HG03457 (cell line): ENCODE results near the gene HBM.
"Not testable (repeated sequence)": the region's sequence is repeated elsewhere in the genome, so short reads cannot be mapped to it uniquely, and the experiment has no call there.

Experiments
- ATAC-seq: cut with Tn5 transposase; IDR thresholded peaks from one replicate; pipeline ENCODE4 v1.9.1; 2021; ENCODE audit warnings: moderate number of reproducible peaks; ENCODE audit not compliant: unreplicated experiment

HBM gene

DNA sequence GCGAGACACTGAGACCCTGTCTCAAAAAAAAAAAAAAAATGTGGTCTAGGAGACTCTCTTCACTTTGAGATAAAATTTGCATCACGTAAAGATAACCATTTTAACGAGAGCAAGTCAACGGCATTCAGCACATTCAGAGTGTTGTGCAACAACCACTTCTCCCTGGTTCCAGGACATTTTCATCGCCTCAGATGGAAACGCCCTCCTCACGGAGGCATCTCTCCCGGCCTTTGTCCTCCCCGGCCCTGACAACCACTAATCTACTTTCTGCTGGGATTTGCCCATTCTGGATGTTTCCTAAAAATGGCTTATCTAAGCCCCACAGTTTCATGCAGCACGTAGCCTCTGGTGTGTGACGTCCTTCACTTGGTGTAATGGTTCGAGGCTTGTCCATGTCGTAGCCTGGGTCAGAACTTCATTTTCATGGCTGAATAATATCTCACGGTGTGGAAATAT is 21.0 kb upstream of the HBM start:
- ATAC-seq, result no peak

DNA sequence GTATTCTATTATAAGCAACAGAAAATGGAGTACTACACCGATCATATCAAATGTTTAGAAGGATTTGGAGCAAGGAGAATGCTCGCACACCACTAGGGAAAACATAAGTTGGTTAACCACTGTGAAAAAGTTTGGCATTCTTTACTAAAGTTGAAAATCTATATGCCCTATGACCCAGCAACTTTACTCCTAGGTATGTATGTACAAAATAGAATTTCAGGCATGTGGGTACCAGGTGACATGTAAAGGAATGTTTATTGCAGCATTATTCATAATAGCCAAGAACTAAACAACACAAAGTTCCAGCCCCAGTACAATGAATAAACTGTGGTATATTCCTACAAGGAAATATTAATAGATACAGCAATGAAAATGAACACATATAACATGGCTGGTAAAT is 19.1 kb upstream of the HBM start:
- no peak for ATAC-seq

DNA sequence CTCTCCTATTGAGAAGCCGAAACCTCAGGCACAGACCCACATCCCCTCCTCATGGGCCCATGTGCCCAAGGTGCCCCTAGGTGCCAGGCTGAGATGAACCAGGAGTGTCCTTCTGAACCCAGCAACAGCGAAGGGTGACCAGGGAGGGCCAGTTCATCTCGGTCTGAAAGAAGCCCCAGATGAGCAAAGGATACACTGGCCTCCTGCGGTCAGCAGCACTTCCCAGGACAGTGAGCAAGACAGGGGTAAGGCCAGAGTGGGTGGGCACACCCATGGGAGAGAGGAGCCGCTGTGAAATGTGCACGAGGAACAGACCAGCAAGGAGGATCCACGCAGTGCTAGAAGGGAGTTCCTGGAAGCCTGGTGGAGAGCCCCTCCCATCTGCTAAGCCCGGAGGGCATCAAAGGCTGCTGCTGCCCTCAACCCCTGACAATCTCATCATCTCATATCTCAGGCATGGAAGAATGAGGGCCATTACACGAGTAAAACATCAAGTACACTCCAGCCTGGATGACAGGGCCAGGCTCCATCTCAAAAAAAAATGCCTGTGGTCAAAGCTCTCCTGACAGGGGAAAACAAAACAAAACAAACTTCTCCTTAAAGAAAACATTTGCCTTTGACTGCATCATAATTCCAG is 16.6 kb upstream of the HBM start:
- ATAC-seq, result no peak

DNA sequence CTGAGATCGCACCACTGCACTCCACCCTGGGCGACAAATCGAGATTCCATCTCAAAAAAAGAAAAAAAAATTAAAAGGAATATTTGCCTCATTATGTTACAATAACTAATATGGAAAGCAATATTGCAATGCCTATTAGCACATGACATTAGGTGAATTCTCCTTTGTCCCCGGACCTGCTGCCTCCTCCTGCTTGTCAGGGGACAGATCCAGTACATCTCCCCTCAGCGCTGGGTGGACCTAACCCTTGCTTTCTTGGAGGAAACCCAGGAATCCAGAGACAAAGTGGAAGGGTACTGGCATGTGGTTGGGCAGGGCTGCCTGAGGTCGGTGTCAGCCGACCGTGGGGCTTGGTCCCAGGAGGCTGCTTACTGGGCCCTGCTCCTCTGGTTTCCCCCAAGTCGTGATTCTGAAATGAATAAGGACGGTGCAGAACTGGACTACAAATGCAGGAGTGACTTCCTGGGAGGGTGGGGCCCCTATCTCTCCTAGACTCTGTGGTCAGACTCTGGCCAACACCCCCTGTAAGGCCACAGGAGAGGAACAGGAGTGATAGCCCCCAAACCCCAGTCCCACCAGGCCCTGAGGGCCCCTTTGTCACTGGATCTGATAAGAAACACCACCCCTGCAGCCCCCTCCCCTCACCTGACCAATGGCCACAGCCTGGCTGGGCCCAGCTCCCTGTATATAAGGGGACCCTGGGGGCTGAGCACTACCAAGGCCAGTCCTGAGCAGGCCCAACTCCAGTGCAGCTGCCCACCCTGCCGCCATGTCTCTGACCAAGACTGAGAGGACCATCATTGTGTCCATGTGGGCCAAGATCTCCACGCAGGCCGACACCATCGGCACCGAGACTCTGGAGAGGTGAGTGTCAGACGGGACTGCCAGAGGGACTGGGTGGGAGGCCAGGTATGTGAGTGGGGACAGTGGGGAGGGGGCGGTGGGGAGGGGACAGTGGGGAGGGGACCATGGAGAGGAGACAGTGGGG is 13.3 kb upstream of the HBM start, which contains the start of gene HBZ:
Gene HBZ, plus strand, starts transcription at position 504 of the 988 bp plus-strand sequence. Its CDS starts 266 bp downstream, at position 770.
- no peak for ATAC-seq

DNA sequence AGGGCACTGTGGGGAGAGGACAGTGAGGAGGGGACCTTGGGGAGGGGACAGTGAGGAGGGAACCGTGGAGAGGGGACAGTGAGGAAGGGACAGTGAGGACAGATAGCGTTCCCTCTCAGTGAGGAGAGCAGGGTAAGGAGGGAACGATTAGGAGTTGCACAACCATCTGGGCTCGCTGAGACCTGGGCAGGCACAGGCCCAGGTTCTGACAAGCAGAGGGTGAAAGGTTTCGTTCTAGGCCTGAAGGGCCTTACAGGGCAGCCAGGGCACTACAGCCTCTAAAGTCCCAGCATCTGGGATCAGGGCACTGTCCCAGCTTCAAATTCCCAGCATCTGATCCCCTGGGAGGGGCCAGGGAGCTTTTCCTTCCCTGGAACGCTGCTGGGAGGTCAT is 12.7 kb upstream of the HBM start:
- not testable (repeated sequence) for ATAC-seq

DNA sequence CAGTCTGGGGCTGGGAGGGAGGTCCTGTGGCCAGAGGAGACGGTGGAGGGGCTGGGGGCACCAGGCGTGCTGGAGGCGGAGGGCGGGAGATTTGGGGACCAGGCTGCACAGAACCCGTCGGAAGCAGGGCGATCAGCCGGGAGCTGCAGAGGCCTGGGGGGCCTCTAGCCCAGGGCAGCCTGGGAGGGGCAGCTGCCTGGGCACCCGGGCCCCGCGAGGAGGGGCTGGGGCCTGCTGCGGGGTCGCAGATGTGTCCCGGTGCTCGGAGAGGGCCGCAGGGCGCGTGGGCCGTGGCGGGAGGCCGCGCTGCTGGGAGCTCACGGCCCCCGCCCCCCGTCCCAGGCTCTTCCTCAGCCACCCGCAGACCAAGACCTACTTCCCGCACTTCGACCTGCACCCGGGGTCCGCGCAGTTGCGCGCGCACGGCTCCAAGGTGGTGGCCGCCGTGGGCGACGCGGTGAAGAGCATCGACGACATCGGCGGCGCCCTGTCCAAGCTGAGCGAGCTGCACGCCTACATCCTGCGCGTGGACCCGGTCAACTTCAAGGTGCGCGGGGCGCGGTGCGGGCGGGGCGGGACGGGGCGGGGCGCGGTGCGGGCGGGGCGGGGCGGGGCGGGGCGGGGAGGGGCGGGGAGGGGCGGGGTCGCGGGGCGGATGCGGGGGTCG is 12.1 kb upstream of the HBM start:
- not testable (repeated sequence) for ATAC-seq

DNA sequence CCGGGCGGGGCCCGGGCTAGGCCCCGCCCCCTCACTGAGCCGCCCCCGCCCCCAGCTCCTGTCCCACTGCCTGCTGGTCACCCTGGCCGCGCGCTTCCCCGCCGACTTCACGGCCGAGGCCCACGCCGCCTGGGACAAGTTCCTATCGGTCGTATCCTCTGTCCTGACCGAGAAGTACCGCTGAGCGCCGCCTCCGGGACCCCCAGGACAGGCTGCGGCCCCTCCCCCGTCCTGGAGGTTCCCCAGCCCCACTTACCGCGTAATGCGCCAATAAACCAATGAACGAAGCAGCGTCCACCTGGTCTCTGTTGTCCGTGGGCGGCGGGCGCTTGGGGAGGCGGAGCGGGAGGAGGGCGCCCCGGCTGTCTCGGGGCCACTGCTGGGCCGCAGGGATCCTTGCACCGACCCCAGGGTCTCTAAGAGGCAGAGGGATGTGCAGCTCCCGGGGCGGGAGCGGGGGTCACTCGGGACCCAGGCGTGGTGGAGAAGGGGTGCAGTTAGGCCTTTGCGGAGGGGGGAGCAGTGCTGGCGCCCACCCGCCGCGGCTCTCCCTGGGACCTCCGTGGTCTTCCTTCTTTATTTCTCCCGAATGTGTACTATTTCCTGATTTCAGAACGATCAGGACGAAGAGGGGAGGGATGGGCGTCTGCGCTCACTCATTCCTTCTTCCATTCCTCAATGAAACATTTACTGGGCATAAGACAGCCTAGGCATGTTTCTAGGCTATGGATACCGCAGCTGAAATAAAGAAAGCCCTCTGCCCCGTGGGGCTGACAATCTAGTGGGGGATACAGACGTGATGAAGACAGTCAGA is 11.4 kb upstream of the HBM start:
- no peak for ATAC-seq

DNA sequence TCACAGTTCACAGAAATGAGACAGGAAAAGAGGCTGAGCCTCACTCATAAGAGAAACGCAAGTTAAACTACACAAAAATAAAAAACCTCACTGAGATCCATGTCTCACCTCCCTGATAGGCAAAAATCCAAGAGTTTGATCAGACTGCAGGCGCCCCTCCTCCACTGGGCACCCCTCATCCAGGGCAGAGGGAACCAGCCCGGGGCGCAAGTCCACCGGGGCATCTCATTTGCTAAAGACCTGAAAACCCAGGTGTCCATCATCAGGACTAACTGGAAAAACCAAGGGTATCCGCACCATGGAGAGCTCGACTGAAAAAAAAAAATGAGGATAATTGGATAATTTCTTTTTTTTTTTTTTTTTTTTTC is 10.8 kb upstream of the HBM start:
- no peak for ATAC-seq

DNA sequence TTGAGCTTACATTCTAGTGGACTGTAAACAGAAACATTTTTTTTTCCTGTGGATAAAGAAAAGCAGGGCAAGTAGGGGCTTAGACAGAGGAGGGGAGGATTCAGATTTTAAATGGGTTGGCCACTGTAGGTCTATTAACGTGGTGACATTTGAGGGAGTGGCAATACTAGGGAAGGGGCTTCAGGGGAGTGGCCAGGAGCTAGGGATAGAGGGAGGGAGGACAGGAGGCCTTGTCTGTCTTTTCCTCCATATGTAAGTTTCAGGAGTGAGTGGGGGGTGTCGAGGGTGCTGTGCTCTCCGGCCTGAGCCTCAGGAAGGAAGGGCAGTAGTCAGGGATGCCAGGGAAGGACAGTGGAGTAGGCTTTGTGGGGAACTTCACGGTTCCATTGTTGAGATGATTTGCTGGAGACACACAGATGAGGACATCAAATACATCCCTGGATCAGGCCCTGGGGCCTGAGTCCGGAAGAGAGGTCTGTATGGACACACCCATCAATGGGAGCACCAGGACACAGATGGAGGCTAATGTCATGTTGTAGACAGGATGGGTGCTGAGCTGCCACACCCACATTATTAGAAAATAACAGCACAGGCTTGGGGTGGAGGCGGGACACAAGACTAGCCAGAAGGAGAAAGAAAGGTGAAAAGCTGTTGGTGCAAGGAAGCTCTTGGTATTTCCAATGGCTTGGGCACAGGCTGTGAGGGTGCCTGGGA is 6.5 kb upstream of the HBM start:
- ATAC-seq, result no peak

DNA sequence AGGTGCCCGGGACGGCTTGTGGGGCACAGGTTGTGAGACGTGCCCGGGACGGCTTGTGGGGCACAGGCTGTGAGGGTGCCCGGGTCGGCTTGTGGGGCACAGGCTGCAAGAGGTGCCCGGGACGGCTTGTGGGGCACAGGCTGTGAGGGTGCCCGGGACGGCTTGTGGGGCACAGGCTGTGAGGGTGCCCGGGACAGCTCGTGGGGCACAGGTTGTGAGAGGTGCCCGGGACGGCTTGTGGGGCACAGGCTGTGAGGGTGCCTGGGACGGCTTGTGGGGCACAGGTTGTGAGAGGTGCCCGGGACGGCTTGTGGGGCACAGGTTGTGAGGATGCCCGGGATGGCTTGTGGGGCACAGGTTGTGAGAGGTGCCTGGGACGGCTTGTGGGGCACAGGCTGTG is 5.5 kb upstream of the HBM start:
- ATAC-seq, result not testable (repeated sequence)

DNA sequence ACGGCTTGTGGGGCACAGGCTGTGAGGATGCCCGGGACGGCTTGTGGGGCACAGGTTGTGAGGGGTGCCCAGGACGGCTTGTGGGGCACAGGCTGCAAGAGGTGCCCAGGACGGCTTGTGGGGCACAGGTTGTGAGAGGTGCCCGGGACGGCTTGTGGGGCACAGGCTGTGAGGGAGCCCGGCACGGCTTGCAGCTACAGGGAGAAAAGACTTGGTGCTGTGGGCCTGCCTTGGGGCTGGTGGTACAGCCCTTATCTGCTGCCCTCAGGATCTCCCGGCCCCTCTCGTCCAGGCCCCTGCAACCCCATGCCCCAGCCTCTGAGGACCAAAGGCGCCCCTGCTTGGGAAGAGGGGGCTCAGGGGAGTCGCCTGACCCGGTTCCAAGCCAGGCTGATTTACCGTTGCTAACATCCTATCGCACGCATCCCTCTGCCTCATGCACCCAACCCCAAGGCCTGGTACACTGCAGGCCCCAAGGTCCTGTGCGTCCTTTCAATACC is 5.0 kb upstream of the HBM start:
- no peak for ATAC-seq

DNA sequence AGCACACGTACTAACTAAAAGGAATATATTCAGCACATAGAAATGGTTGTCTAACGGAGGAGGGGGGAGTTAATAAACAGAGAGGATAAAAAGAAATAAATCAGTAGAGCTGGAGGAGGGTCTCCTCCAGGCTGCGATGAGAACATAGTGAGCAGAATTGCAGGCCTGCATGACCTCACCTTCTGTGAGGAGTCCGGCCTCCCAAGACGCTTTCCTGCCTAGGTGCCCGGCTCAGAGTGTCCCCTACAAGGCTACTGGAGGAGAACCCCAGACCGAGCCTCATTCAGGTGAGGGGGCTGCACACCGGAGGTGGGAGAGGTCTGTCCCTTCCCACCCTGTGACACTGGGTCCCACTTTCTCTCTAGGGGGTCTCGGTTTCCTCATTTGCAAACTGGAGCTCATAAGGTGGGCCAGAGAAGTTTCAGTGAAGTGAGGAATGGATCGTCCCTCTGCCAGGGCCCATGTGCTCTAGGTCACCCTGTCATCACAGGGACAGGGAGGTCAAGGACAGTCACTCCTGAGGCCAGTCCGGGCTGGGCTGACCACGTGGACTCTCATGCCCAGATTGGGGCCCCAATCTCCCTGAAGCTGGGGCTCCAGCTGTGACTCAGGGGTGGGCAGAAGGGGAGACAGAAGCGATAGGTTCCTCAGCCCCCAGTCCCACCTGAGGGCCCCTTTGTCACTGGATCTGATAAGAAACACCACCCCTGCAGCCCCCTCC is 3.3 kb upstream of the HBM start:
- no peak for ATAC-seq

DNA sequence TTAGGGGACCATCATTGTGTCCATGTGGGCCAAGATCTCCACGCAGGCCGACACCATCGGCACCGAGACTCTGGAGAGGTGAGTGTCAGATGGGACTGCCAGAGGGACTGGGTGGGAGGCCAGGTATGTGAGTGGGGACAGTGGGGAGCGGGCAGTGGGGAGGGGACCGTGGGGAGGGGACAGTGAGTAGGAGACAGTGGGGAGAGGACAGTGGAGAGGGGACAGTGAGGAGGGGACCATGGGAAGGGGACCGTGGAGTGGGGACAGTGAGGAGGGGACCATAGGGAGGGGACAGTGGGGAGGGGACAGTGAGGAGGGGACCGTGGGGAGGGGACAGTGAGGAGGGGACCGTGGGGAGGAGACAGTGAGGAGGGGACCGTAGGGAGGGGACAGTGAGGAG is 2.6 kb upstream of the HBM start:
- not testable (repeated sequence) for ATAC-seq

DNA sequence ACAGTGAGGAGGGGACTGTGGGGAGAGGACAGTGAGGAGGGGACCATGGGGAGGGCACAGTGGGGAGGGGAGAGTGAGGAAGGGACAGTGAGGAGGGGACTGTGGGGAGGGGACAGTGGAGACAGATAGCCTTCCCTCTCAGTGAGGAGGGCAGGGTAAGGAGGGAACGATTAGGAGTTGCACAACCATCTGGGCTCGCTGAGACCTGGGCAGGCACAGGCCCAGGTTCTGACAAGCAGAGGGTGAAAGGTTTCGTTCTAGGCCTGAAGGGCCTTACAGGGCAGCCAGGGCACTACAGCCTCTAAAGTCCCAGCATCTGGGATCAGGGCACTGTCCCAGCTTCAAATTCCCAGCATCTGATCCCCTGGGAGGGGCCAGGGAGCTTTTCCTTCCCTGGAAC is 2.1 kb upstream of the HBM start:
- ATAC-seq, result not testable (repeated sequence)

DNA sequence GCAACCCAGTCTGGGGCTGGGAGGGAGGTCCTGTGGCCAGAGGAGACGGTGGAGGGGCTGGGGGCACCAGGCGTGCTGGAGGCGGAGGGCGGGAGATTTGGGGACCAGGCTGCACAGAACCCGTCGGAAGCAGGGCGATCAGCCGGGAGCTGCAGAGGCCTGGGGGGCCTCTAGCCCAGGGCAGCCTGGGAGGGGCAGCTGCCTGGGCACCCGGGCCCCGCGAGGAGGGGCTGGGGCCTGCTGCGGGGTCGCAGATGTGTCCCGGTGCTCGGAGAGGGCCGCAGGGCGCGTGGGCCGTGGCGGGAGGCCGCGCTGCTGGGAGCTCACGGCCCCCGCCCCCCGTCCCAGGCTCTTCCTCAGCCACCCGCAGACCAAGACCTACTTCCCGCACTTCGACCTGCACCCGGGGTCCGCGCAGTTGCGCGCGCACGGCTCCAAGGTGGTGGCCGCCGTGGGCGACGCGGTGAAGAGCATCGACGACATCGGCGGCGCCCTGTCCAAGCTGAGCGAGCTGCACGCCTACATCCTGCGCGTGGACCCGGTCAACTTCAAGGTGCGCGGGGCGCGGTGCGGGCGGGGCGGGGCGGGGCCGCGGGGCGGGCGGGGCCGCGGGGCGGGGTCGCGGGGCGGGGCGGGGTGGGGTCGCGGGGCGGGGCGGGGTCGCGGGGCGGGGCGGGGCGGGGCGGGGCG is 1.5 kb upstream of the HBM start:
- not testable (repeated sequence) for ATAC-seq

DNA sequence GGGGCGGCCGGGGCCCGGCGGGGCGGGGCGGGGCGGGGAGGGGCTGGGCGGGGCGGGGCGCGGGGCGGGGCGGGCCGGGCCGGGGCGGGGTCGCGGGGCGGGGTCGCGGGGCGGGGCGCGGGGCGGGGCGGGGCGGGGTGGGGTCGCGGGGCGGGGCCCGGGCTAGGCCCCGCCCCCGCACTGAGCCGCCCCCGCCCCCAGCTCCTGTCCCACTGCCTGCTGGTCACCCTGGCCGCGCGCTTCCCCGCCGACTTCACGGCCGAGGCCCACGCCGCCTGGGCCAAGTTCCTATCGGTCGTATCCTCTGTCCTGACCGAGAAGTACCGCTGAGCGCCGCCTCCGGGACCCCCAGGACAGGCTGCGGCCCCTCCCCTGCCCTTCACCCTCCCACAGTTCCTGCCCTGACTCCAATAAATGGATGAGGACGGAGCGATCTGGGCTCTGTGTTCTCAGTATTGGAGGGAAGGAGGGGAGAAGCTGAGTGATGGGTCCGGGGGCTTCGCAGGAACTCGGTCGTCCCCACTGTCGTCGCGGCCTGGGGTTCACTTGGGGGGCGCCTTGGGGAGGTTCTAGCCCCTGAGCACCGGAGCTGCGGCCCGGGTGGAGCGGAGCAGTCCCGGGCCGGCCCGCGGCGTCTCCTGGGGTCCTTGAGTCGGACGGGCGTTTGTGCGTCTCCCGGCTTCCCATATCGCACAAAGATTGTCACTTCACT is 795 bp upstream of the HBM start:
- ATAC-seq, result no peak

DNA sequence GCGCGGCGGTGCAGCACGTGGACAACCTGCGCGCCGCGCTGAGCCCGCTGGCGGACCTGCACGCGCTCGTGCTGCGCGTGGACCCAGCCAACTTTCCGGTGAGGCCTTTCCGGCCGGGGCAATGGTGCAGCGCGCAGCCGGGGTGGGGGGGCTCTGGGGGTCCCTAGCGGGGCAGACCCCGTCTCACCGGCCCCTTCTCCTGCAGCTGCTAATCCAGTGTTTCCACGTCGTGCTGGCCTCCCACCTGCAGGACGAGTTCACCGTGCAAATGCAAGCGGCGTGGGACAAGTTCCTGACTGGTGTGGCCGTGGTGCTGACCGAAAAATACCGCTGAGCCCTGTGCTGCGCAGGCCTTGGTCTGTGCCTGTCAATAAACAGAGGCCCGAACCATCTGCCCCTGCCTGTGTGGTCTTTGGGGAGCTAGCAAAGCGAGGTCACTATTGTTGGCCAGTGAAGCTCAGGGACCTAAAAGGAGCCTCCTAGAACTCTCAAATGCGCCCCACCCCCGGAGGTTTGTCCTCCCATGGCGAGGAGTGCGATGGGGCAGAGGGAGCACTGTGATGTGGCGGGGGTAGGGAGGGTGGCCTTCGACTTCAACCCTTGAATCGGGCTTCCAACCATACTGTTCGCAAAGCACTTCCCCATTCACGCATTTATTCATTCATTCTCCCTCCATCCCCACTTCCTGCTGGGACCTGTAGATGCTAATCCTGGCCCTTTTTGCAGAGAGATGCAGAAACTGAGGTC is 770 bp downstream of the HBM start:
- ATAC-seq, result no peak
